ENCODE results near the gene NFATC4. TPM values are rescaled to one million over a fixed set of nuclear protein-coding genes. Genes with fewer than 3 reads are reported as not detected.

NFATC4 gene
- total RNA-seq, 1 donor from 2014 or later = 42.5 TPM

DNA sequence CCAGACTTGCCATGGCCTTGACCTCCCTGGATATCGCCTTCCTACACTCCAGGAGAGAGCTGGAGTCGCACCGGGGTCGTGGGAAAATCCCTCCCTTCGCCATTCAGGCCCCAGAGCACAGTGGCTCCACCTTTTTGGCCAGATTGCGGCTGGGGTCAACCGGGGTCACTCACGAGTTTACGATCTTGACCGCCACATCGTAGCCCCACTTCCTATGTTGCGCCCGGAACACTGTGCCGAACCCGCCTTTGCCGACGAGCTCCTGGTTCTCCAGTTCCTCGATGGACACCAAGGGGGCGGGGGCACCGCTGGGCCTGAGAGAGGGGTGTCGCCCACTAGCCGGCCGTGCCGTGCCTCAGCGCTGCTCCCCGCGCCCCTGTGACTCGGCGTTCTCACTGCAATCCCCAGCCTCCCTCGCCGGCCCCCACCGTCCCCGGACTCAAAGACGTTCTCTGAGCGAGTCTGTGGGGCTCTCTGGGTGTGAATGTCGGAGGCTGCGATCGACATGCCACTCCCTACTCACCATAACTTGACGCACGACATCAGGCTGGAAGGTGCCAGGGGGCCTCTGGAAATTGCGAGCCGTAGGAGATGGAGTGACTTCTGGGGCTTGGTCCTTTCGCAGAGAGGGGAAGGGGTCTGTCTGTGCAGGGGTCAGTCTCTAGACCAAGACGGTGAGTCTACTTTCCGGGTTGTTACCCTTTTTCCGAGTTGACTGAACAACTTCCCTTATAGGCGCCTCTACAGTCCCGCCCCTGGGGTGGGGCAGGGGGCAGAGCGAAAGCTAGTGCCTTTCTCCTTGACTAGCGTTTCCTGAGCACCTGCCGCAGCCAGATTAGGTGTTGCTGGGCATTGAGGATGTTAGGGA is 28.5 kb upstream of the NFATC4 start, which contains the start of gene RIPK3:
RIPK3 (minus strand) TSS at position 708 of the 868 bp plus-strand sequence; CDS start at position 543, 165 bp downstream.
- peaks cover 27% of the 10 kb centered on the region for H3K4me1 ChIP-seq

DNA sequence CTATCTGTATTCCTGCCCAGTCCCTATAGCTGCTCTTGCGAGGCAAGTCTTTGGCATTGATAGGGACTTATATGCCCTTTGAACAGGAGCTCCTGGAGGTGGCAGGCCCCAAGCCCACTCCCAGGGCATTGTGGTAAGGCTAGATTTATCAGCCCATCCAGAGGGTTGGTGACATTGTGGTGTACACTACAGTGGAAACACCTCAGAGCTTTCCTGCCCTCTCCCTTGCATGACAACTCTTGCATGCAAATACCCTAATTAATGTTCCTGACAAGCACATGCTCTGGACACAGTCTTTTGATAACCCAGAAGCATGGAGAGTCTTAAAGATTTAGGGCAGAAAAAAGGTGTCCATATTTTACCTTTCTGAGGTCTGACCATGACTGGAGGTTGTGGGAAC is 27.4 kb upstream of the NFATC4 start:
- Histone ChIP-seq H3K9me3 (no peaks in the 10 kb centered on the region), H3K36me3 (no peaks in the 10 kb centered on the region), H3K4me3 (no peak overlapping the region), H3K4me1 (peaks cover 19% of the 10 kb centered on the region), H3K27ac (no peak overlapping the region), H3K27me3 (peaks cover 2% of the 10 kb centered on the region)
- no peak for ATAC-seq
- no peak for TF ChIP-seq CTCF (IDR thresholded peaks at IDR 0.05)
- no peak for DNase-seq
- intact Hi-C loops (cut with DNase I) = no loop called here

More for the DNA sequence above, 28.5 kb upstream of the NFATC4 start, which contains the start of gene RIPK3:
- intact Hi-C loops (cut with DNase I) = no loop called here
- TF ChIP-seq CTCF (IDR thresholded peaks at IDR 0.05) = no peak
- peak; percentile 87 for ATAC-seq
- Histone ChIP-seq H3K9me3 (no peaks in the 10 kb centered on the region), H3K27me3 (peaks cover 4% of the 10 kb centered on the region), H3K4me3 (peak within 1 kb of the TSS; percentile 67), H3K27ac (peak within 1 kb of the TSS; percentile 79), H3K36me3 (no peaks in the 10 kb centered on the region)
- peak; percentile 87 for DNase-seq

GRCh38 chr14:24342889-24343288 is 25.1 kb upstream of the NFATC4 start:
- DNase-seq (no peak), ATAC-seq (no peak)
- intact Hi-C loops (cut with DNase I) = no loop called here
- Histone ChIP-seq H3K27ac (no peak overlapping the region), H3K27me3 (no peaks in the 10 kb centered on the region), H3K4me1 (peaks cover 12% of the 10 kb centered on the region), H3K9me3 (no peaks in the 10 kb centered on the region), H3K4me3 (no peak overlapping the region), H3K36me3 (no peaks in the 10 kb centered on the region)
- TF ChIP-seq CTCF (IDR thresholded peaks at IDR 0.05) = no peak

GRCh38 chr14:24343795-24344660 is 24.0 kb upstream of the NFATC4 start:
- TF ChIP-seq CTCF (IDR thresholded peaks at IDR 0.05) = no peak
- H3K27ac ChIP-seq = no peak overlapping the region
- ATAC-seq = no peak
- no peak for DNase-seq
- H3K4me1 ChIP-seq = peaks cover 3% of the 10 kb centered on the region
- no peaks in the 10 kb centered on the region for H3K9me3 ChIP-seq
- no peaks in the 10 kb centered on the region for H3K27me3 ChIP-seq
- intact Hi-C loops (cut with DNase I) = no loop called here
- H3K36me3 ChIP-seq = no peaks in the 10 kb centered on the region
- no peak overlapping the region for H3K4me3 ChIP-seq

- Histone ChIP-seq H3K27ac (no peak overlapping the region), H3K27me3 (no peaks in the 10 kb centered on the region), H3K4me3 (no peak overlapping the region), H3K4me1 (peaks cover 6% of the 10 kb centered on the region), H3K9me3 (no peaks in the 10 kb centered on the region), H3K36me3 (no peaks in the 10 kb centered on the region)
- DNase-seq = no peak
- TF ChIP-seq CTCF (IDR thresholded peaks at IDR 0.05) = no peak
- ATAC-seq = no peak
- intact Hi-C loops (cut with DNase I) = no loop called here
Observed at GRCh38 chr14:24347134-24347533, 20.9 kb upstream of the NFATC4 start.
